Measurements from ENCODE around the gene RBMXL2.

DNA sequence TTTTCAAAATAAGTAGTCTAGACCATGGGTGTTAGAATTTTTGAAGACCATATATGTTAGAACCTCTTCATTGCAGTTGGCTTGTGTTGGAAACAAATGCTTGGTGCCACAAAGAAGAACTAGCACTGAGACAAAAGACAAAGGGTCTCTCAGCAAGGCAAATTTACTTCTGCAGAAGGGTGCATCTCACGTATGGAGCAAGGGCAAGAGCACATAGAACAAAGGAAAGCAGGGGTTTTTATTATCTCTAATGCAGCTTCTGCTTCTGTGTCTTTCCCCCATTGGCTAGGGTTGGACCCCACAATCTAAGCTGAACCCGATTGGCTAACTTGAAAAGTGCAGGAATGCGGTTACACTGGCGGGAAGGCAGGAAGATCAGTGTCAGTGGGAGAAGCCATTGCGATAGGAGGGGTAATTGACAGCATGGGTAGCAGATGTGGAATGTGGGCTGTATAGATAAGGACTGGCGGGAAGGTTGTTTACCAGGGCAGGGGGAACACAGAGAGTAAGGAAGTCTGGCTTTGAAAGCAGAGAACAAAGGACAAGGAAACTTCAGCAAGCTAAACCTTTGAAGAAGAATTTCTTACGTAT is 9.2 kb upstream of the RBMXL2 start:
- TF ChIP-seq, protein P1, sequence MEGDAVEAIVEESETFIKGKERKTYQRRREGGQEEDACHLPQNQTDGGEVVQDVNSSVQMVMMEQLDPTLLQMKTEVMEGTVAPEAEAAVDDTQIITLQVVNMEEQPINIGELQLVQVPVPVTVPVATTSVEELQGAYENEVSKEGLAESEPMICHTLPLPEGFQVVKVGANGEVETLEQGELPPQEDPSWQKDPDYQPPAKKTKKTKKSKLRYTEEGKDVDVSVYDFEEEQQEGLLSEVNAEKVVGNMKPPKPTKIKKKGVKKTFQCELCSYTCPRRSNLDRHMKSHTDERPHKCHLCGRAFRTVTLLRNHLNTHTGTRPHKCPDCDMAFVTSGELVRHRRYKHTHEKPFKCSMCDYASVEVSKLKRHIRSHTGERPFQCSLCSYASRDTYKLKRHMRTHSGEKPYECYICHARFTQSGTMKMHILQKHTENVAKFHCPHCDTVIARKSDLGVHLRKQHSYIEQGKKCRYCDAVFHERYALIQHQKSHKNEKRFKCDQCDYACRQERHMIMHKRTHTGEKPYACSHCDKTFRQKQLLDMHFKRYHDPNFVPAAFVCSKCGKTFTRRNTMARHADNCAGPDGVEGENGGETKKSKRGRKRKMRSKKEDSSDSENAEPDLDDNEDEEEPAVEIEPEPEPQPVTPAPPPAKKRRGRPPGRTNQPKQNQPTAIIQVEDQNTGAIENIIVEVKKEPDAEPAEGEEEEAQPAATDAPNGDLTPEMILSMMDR (IDR thresholded peaks at IDR 0.05): no peak
- no peak for TF ChIP-seq POLR2AphosphoS5 (IDR thresholded peaks at IDR 0.05)
- no peak for TF ChIP-seq POLR2A (IDR thresholded peaks at IDR 0.05)

Data from prostate gland (tissue), 2 donors.